Vagina (tissue), 2 donors: ENCODE data around the gene PSENEN.

Experiments
- POLR2AphosphoS5 ChIP-seq, 2 donors: sonication (generic); formaldehyde crosslinking; IDR thresholded peaks; one replicate each; pipeline ENCODE4 v1.9.0; 2017; ENCODE audit warnings: antibody characterized with exemption in 2 of 2, mild to moderate bottlenecking in 2 of 2, low read depth in 1 of 2; ENCODE audit not compliant: insufficient read depth in 1 of 2
- TF ChIP-seq, protein P1 (sequence below), 3 experiments: fragments of 450-650 bp in 2 of 3; fragments of 200-600 bp in 1 of 3; sonication (generic) in 1 of 3; IDR thresholded peaks; one replicate each; pipeline ENCODE4 v1.5.1; 2017 to 2019; ENCODE audit warnings: antibody characterized with exemption in 3 of 3, mild to moderate bottlenecking in 2 of 3, moderate library complexity in 2 of 3

DNA sequence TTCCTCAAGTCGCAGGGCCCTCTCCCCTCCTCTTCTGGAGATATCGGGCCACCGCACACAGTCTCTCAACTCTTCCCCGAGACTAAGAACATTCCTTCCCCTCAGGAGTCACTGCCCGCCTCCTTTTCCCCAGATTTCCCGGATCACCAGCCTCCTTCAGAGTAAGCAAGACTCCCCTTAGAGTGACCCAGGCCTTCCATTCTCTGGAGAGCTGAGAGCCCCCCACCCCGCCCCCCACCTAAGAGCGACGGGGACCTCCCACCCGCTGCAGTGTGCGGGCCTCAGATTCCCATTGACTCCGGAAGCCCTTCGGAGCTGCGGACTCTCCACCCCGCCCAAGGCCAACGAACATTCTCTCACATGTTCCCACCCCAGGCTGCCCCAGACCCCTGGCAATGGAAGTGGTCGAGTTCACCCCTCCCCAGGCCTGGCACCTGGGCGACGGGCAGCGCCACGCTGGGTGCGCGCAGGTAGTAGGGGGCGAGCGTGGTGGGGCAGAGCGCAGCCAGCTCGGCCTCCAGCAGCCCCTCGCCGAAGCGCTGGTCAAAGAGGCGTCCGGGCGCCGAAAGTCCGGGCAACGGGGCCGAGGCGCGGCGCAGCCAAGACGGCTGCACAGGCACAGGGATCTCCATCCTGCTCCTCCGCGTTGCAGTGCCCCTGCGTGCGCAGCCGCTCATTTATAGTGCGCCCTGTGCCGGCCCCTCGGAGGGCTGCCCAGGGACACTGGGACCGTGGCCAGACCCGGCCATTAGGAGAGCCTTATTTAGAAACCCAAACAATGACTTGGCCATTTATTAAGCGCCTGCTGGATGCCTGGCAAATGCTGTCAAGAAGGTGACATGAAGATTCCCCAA, 11.2 kb downstream of the PSENEN start, which contains the start of gene HSPB6:
- TF ChIP-seq, protein P1, sequence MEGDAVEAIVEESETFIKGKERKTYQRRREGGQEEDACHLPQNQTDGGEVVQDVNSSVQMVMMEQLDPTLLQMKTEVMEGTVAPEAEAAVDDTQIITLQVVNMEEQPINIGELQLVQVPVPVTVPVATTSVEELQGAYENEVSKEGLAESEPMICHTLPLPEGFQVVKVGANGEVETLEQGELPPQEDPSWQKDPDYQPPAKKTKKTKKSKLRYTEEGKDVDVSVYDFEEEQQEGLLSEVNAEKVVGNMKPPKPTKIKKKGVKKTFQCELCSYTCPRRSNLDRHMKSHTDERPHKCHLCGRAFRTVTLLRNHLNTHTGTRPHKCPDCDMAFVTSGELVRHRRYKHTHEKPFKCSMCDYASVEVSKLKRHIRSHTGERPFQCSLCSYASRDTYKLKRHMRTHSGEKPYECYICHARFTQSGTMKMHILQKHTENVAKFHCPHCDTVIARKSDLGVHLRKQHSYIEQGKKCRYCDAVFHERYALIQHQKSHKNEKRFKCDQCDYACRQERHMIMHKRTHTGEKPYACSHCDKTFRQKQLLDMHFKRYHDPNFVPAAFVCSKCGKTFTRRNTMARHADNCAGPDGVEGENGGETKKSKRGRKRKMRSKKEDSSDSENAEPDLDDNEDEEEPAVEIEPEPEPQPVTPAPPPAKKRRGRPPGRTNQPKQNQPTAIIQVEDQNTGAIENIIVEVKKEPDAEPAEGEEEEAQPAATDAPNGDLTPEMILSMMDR (IDR thresholded peaks at IDR 0.05), result no peak
- TF ChIP-seq POLR2AphosphoS5 (IDR thresholded peaks at IDR 0.05; ENCODE audit: insufficient read depth in 1 of 2, low read depth in 1 of 2), result peak in 1 of 2 donors; percentile 92
